K562 (cell line): ENCODE data around the gene FRMPD2. TPM values are rescaled to one million over a fixed set of nuclear protein-coding genes. Genes with fewer than 3 reads are reported as not detected.

Experiments
- ATAC-seq: fragments of 200-7000 bp; cut with Tn5 transposase; 3 replicates; pipeline ENCODE4 v1.9.1; 2020; ENCODE audit warnings: moderate library complexity
- BruUV-seq: library from RNA; stranded (reverse); fragments of 400-500 nt; replicated peaks from 2 replicates; lab custom pipeline; 2021; lab: Mats Ljungman, UMichigan
- CTCF ChIA-PET: fragments of 300-600 bp; formaldehyde crosslinking; extraction: SDS; loops from one replicate; lab custom pipeline; 2021; ENCODE audit warnings: low intra/inter-chr PET ratio; lab: Yijun Ruan, JAX
- POLR2A ChIA-PET: fragments of 300-600, 350-650 bp; sonication (Branson Sonifier 250); formaldehyde crosslinking; extraction: SDS; loops from one replicate; lab custom pipeline; 2021; ENCODE audit warnings: antibody characterized with exemption, inconsistent platforms; lab: Yijun Ruan, JAX
- DNase-seq, 4 experiments: peaks; one replicate each; pipeline versions ENCODE4 v3.0.0 to v3.0.0-alpha.2; 2011 to 2018; ENCODE audit warnings: low spot score in 3 of 4, mixed read lengths in 3 of 4; ENCODE audit errors: extremely low read depth in 1 of 4
- FAIRE-seq: peaks from 2 replicates; lab custom pipeline; 2011; peaks lifted over from hg19 to GRCh38; lab: Jason Lieb, UNC
- H2AFZ ChIP-seq: 2 replicates; pipeline ENCODE4 v1.6.0; 2011; ENCODE audit warnings: low read depth, low read length, control low read depth, inconsistent platforms
- H3K27ac ChIP-seq: fragments of 200-600 bp; 3 replicates; pipeline ENCODE4 v1.8.0; 2011; ENCODE audit warnings: low read depth, mild to moderate bottlenecking, control low read depth, inconsistent platforms, low read length, moderate library complexity, mixed read lengths; ENCODE audit errors: extremely low read depth
- H3K27me3 ChIP-seq, 2 experiments: fragments of 300-600 bp in 1 of 2; 2 replicates in 1 of 2; 3 replicates in 1 of 2; pipeline versions ENCODE4 v1.6.0 to v1.8.0; 2011; ENCODE audit warnings: inconsistent platforms in 2 of 2, low read length in 2 of 2, mild to moderate bottlenecking in 1 of 2, mixed read lengths in 1 of 2, moderate library complexity in 1 of 2; ENCODE audit not compliant: control insufficient read depth in 2 of 2, insufficient read depth in 2 of 2
- H3K36me3 ChIP-seq: fragments of 300-600 bp; 3 replicates; pipeline ENCODE4 v1.8.0; 2011; ENCODE audit warnings: mild to moderate bottlenecking, low read length, inconsistent platforms; ENCODE audit not compliant: control insufficient read depth, insufficient read depth
- H3K4me1 ChIP-seq, 2 experiments: fragments of 200-600 bp in 1 of 2; replicated peaks in 1 of 2; 2 replicates in 1 of 2; 3 replicates in 1 of 2; pipeline versions ENCODE4 v1.5.1 to v1.8.0; 2011; ENCODE audit warnings: inconsistent platforms in 2 of 2, low read length in 2 of 2, mild to moderate bottlenecking in 1 of 2, mixed read lengths in 1 of 2, moderate library complexity in 1 of 2; ENCODE audit not compliant: control insufficient read depth in 2 of 2, insufficient read depth in 2 of 2
- H3K4me2 ChIP-seq: 2 replicates; pipeline ENCODE4 v1.6.1; 2011; ENCODE audit warnings: low read length, control low read depth, inconsistent platforms, mixed read lengths; ENCODE audit not compliant: insufficient read depth
- H3K4me3 ChIP-seq: fragments of 200-600 bp; sonication (generic), shearing (Covaris generic); 2 replicates; pipeline ENCODE4 v1.5.1; 2016; ENCODE audit warnings: control low read depth, inconsistent platforms
- H3K79me2 ChIP-seq: fragments of 200-600 bp; 3 replicates; pipeline ENCODE4 v1.8.0; 2011; ENCODE audit warnings: low read length, inconsistent platforms; ENCODE audit not compliant: control insufficient read depth, insufficient read depth
- H3K9ac ChIP-seq, 2 experiments: 2 replicates each; pipeline versions ENCODE4 v1.6.0 to v1.6.1; 2011; ENCODE audit warnings: low read depth in 2 of 2, low read length in 2 of 2, control low read depth in 1 of 2, inconsistent platforms in 1 of 2, mild to moderate bottlenecking in 1 of 2, mixed read lengths in 1 of 2; ENCODE audit not compliant: insufficient read depth in 1 of 2
- H3K9me1 ChIP-seq: one replicate; pipeline ENCODE4 v1.6.0; 2011; ENCODE audit warnings: inconsistent platforms, mild to moderate bottlenecking, low read length, moderate library complexity; ENCODE audit not compliant: control insufficient read depth, insufficient read depth
- H3K9me3 ChIP-seq: replicated peaks from 2 replicates; pipeline ENCODE4 v1.5.1; 2011; ENCODE audit warnings: low read depth, low read length, inconsistent platforms; ENCODE audit not compliant: control insufficient read depth, insufficient read depth
- H4K20me1 ChIP-seq: replicated peaks from 2 replicates; pipeline ENCODE4 v1.6.1; 2011; ENCODE audit warnings: low read length, inconsistent platforms, mixed read lengths; ENCODE audit not compliant: control insufficient read depth, insufficient read depth
- BACH1 ChIP-seq: fragments of 200-800 bp; sonication (Bioruptor generic); IDR thresholded peaks from 2 replicates; pipeline ENCODE4 v1.6.1; 2016; ENCODE audit warnings: missing genetic modification characterization, missing compliant biosample characterization
- CTCF ChIP-seq, 3 experiments: IDR thresholded peaks in 2 of 3; conservative IDR thresholded peaks in 1 of 3; 2 replicates each; pipeline ENCODE4 v1.5.1; 2011 to 2012; ENCODE audit warnings: low read length in 3 of 3, mild to moderate bottlenecking in 3 of 3, control low read depth in 2 of 3, improper control_type of control experiment in 1 of 3, inconsistent platforms in 1 of 3, low read depth in 1 of 3, mixed read lengths in 1 of 3, moderate library complexity in 1 of 3; ENCODE audit not compliant: insufficient read depth in 2 of 3
- ZNF785 ChIP-seq: fragments of 250-450 bp; sonication (Bioruptor Pico); IDR thresholded peaks from 2 replicates; pipeline ENCODE4 v1.4.0; 2020; ENCODE audit warnings: mild to moderate bottlenecking
- WGBS: fragments of 100-300 bp; shearing (Covaris generic); methylation state at CpG from one replicate; pipeline ENCODE4 v1.1.6; 2016; ENCODE audit warnings: low coverage, mixed read lengths; ENCODE audit not compliant: insufficient coverage; ENCODE audit errors: missing lambda C conversion rate; 5-methylcytosine and 5-hydroxymethylcytosine counted together
- in situ Hi-C: fragments of 300-500 bp; cut with MboI; formaldehyde crosslinking; loops from 4 replicates; pipeline ENCODE4 v1.15.0; 2018; ENCODE audit warnings: inconsistent platforms, mixed read lengths
- intact Hi-C: fragments of 100-400 bp; cut with micrococcal nuclease; formaldehyde crosslinking; loops from 2 replicates; pipeline ENCODE4 v1.14.2; 2022
- polyA plus RNA-seq, 8 experiments: library from polyadenylated mRNA; depleted of rRNA in 4 of 8; stranded (reverse) in 5 of 8; unstranded in 3 of 8; fragments of >200 nt; fragmentation: Nextera tagmentation in 2 of 8; fragmentation: Illumina TruSeq in 1 of 8; extraction: Ambion mirVana in 2 of 8; extraction: Trizol in 1 of 8; gene quantifications; 2 replicates each; pipeline versions ENCODE4 v1.2.1 to v1.2.3, GENCODE V29; 2011 to 2014; ENCODE audit warnings: inconsistent platforms in 1 of 8, missing spikeins in 1 of 8
- total RNA-seq, 7 experiments: library from RNA; depleted of rRNA in 6 of 7; stranded (reverse); fragments of >200 nt in 6 of 7; fragmentation: Illumina TruSeq in 2 of 7; extraction: Trizol in 2 of 7; gene quantifications; 2 replicates each; pipeline versions ENCODE4 v1.2.1 to v1.2.3, GENCODE V29; 2011 to 2021; ENCODE audit warnings: low replicate concordance in 1 of 7

Gene FRMPD2
- total and polyA plus RNA-seq, 9 of the 15 experiments (the other 6 are each of a cell fraction or from before 2014, with no cell fraction given), result 0.12 to 0.95 (median 0.33) TPM

- H3K9me3 ChIP-seq, result no peaks in the 10 kb centered on the region
- ChIA-PET POLR2A (interaction anchor here (1.2 kb wide), 1 partner anchor 18 kb away, joined by 4 read pairs; no protein-coding TSS in a partner anchor), CTCF (no interaction called here)
- no peak overlapping the region for H3K9ac ChIP-seq
- peak; percentile 37; the same call in 2 of the 3 replicates for ATAC-seq
- no peak for FAIRE-seq
- H3K27ac ChIP-seq, result no peak overlapping the region
- 0% methylated on average over 2 of the region's 2 CpGs for WGBS
- no peak overlapping the region for H3K4me2 ChIP-seq
- H3K36me3 ChIP-seq, result no peaks in the 10 kb centered on the region
- H4K20me1 ChIP-seq, result no peaks in the 10 kb centered on the region
- intact Hi-C loops (no loop called here), in situ Hi-C loops (no loop called here)
- DNase-seq, result no peak
- H3K4me3 ChIP-seq, result no peak overlapping the region
- H3K27me3 ChIP-seq, result peaks cover 2 to 26% of the 10 kb centered on the region in 2 experiments; a peak in 2 of 5 replicates
- H3K79me2 ChIP-seq, result no peaks in the 10 kb centered on the region
- H2AFZ ChIP-seq, result no peak overlapping the region
- TF ChIP-seq BACH1 (tag) (no peak), ZNF785 (CRISPR knock-in tag) (no peak), CTCF (IDR thresholded peaks at IDR 0.05 in 2 of 3, conservative IDR thresholded peaks at IDR 0.05 in 1 of 3; ENCODE audit: insufficient read depth in 2 of 3, low read depth in 1 of 3, low read length in 3 of 3) (peak in 2 of 3 experiments; percentile 5 to 24; a peak in 3 of 6 replicates)
- no TSS peak for BruUV-seq
- H3K9me1 ChIP-seq, result no peaks in the 10 kb centered on the region
- no peaks in the 10 kb centered on the region for H3K4me1 ChIP-seq
Observed at GRCh38 chr10:48233559-48234005, 40.9 kb downstream of the FRMPD2 start.
